Transverse colon (tissue), 3 donors: ENCODE measurements around the gene MRPL52.

ENCODE experiments used
- CTCF ChIP-seq, 5 experiments: fragments of 200-600 bp in 3 of 5; fragments of 450-650 bp in 2 of 5; sonication (generic) in 3 of 5; IDR thresholded peaks; 1 replicate in 2 of 5; 2 replicates in 3 of 5; pipeline ENCODE4 v1.5.1; 2016 to 2017; ENCODE audit warnings: antibody characterized with exemption in 5 of 5, inconsistent platforms in 3 of 5, mild to moderate bottlenecking in 2 of 5, moderate library complexity in 1 of 5
- POLR2A ChIP-seq: fragments of 450-650 bp; IDR thresholded peaks from one replicate; pipeline ENCODE4 v1.6.1; 2016; ENCODE audit warnings: antibody characterized with exemption, mild to moderate bottlenecking, moderate library complexity

- no peak for TF ChIP-seq CTCF (IDR thresholded peaks at IDR 0.05)
- no peak for TF ChIP-seq POLR2A
Measured at GRCh38 chr14:22796087-22796707, 33.5 kb upstream of the MRPL52 start.
